Chondrocyte (in vitro differentiated cells): ENCODE data around the gene NMBR. TPM values are rescaled to one million over a fixed set of nuclear protein-coding genes. Genes with fewer than 3 reads are reported as not detected.
"Not testable (repeated sequence)": the region's sequence is repeated elsewhere in the genome, so short reads cannot be mapped to it uniquely, and the experiment has no call there.

Experiments
- DNase-seq: peaks from one replicate; pipeline ENCODE4 v3.0.0; 2021; ENCODE audit warnings: mixed read lengths, low spot score
- H3K27ac Mint-ChIP-seq: one replicate; pipeline ENCODE4 v1.8.0; 2021; ENCODE audit warnings: mild to moderate bottlenecking, moderate library complexity, mixed read lengths; ENCODE audit not compliant: unreplicated experiment
- H3K27me3 Mint-ChIP-seq: 2 replicates; pipeline ENCODE4 v1.8.0; 2021; ENCODE audit warnings: low read depth, mixed read lengths
- H3K36me3 Mint-ChIP-seq: 2 replicates; pipeline ENCODE4 v1.8.0; 2021; ENCODE audit warnings: low read depth, mixed read lengths
- H3K4me1 Mint-ChIP-seq: 2 replicates; pipeline ENCODE4 v1.8.0; 2021; ENCODE audit warnings: low read depth, mild to moderate bottlenecking, mixed read lengths
- H3K4me3 Mint-ChIP-seq: one replicate; pipeline ENCODE4 v1.8.0; 2021; ENCODE audit warnings: mild to moderate bottlenecking, moderate library complexity, mixed read lengths; ENCODE audit not compliant: unreplicated experiment
- H3K9me3 Mint-ChIP-seq: 2 replicates; pipeline ENCODE4 v1.8.0; 2021; ENCODE audit warnings: low read depth, mixed read lengths
- CTCF ChIP-seq: fragments of 200-600 bp; sonication (generic); IDR thresholded peaks from 2 replicates; pipeline ENCODE4 v1.5.0; 2021; ENCODE audit warnings: antibody characterized with exemption, mild to moderate bottlenecking, moderate library complexity
- total RNA-seq: library from RNA; stranded (reverse); gene quantifications from 3 replicates; pipeline ENCODE4 v1.2.1, GENCODE V29; 2021

The NMBR gene
- total RNA-seq, 1 donor from 2014 or later = not detected

- Mint-ChIP-seq H3K4me1 (no peaks in the 10 kb centered on the region), H3K27me3 (peaks cover 2% of the 10 kb centered on the region), H3K36me3 (no peaks in the 10 kb centered on the region), H3K9me3 (no peaks in the 10 kb centered on the region), H3K27ac (no peak overlapping the region), H3K4me3 (no peak overlapping the region)
- DNase-seq = no peak
- TF ChIP-seq CTCF = no peak
Measured at GRCh38 chr6:142118925-142119324, 28.0 kb downstream of the NMBR start.

- no peak overlapping the region for H3K27ac Mint-ChIP-seq
- no peaks in the 10 kb centered on the region for H3K4me1 Mint-ChIP-seq
- H3K36me3 Mint-ChIP-seq = no peaks in the 10 kb centered on the region
- H3K9me3 Mint-ChIP-seq = no peaks in the 10 kb centered on the region
- DNase-seq = no peak
- H3K4me3 Mint-ChIP-seq = no peak overlapping the region
- peaks cover 2% of the 10 kb centered on the region for H3K27me3 Mint-ChIP-seq
- TF ChIP-seq CTCF = no peak
Measured at GRCh38 chr6:142118328-142118727, 28.6 kb downstream of the NMBR start.

GRCh38 chr6:142117366-142117765 lies 29.6 kb downstream of the NMBR start:
- no peak overlapping the region for H3K27ac Mint-ChIP-seq
- TF ChIP-seq CTCF = no peak
- no peak for DNase-seq
- H3K36me3 Mint-ChIP-seq = no peaks in the 10 kb centered on the region
- H3K9me3 Mint-ChIP-seq = no peaks in the 10 kb centered on the region
- no peaks in the 10 kb centered on the region for H3K4me1 Mint-ChIP-seq
- no peak overlapping the region for H3K4me3 Mint-ChIP-seq
- peaks cover 2% of the 10 kb centered on the region for H3K27me3 Mint-ChIP-seq

GRCh38 chr6:142112451-142113061 lies 34.4 kb downstream of the NMBR start:
- TF ChIP-seq CTCF = peak; percentile 93
- no peaks in the 10 kb centered on the region for H3K4me1 Mint-ChIP-seq
- H3K27me3 Mint-ChIP-seq = peaks cover 2% of the 10 kb centered on the region
- peaks cover 4% of the 10 kb centered on the region for H3K9me3 Mint-ChIP-seq
- no peak overlapping the region for H3K27ac Mint-ChIP-seq
- no peak for DNase-seq
- no peak overlapping the region for H3K4me3 Mint-ChIP-seq
- no peaks in the 10 kb centered on the region for H3K36me3 Mint-ChIP-seq

- not testable (repeated sequence) for H3K27me3 Mint-ChIP-seq, H3K9me3 Mint-ChIP-seq, DNase-seq, H3K4me3 Mint-ChIP-seq, H3K36me3 Mint-ChIP-seq, H3K27ac Mint-ChIP-seq, H3K4me1 Mint-ChIP-seq
Measured at GRCh38 chr6:142110820-142111219, 36.1 kb downstream of the NMBR start.

GRCh38 chr6:142104820-142105219 lies 42.1 kb downstream of the NMBR start:
- H3K4me3 Mint-ChIP-seq, DNase-seq, H3K36me3 Mint-ChIP-seq: not testable (repeated sequence)

More at GRCh38 chr6:142104820-142105219, 42.1 kb downstream of the NMBR start:
- not testable (repeated sequence) for H3K27me3 Mint-ChIP-seq, H3K9me3 Mint-ChIP-seq, H3K4me1 Mint-ChIP-seq, H3K27ac Mint-ChIP-seq
